NCI-H69 (cell line): ENCODE results near the gene AHRR.

ENCODE experiments used
- DNase-seq: peaks from one replicate; lab custom pipeline; 2025; lab: John Stamatoyannopoulos, UW

AHRR gene

GRCh38 chr5:415928-416635 is 94.6 kb downstream of the AHRR start:
- DNase-seq, result no peak

GRCh38 chr5:416636-416960 is 95.1 kb downstream of the AHRR start:
- no peak for DNase-seq

GRCh38 chr5:417301-418161 is 96.0 kb downstream of the AHRR start:
- peak; percentile 73 for DNase-seq

- DNase-seq, result peak; percentile 87
These were observed 96.9 kb downstream of the AHRR start for GRCh38 chr5:418162-419121.

- DNase-seq, result no peak
These were observed 98.5 kb downstream of the AHRR start for GRCh38 chr5:419970-420369.

GRCh38 chr5:420632-421286 is 99.2 kb downstream of the AHRR start:
- no peak for DNase-seq

GRCh38 chr5:421287-421880 is 99.9 kb downstream of the AHRR start:
- no peak for DNase-seq

GRCh38 chr5:421901-422300 is 100.4 kb downstream of the AHRR start:
- DNase-seq, result no peak

- DNase-seq, result no peak
These were observed 101.1 kb downstream of the AHRR start for GRCh38 chr5:422323-423232.

GRCh38 chr5:423233-423565 is 101.7 kb downstream of the AHRR start:
- no peak for DNase-seq

GRCh38 chr5:423626-424261 is 102.2 kb downstream of the AHRR start:
- no peak for DNase-seq

GRCh38 chr5:424301-425110 is 103.0 kb downstream of the AHRR start:
- no peak for DNase-seq

GRCh38 chr5:425714-426113 is 104.2 kb downstream of the AHRR start:
- DNase-seq, result peak; percentile 20

GRCh38 chr5:426392-426976 is 105.0 kb downstream of the AHRR start:
- no peak for DNase-seq

- DNase-seq, result no peak
These were observed 106.0 kb downstream of the AHRR start for GRCh38 chr5:427415-428087.

- no peak for DNase-seq
These were observed 106.7 kb downstream of the AHRR start for GRCh38 chr5:428219-428618.

- DNase-seq, result no peak
These were observed 107.4 kb downstream of the AHRR start for GRCh38 chr5:428754-429452.
